Measurements from ENCODE around the gene DRC7.

GRCh38 chr16:57649443-57649751, 45.2 kb upstream of the DRC7 start:
- TF ChIP-seq CTCF (IDR thresholded peaks at IDR 0.05) (no peak), EZH2phosphoT487 (IDR thresholded peaks at IDR 0.05) (no peak), EZH2 (IDR thresholded peaks at IDR 0.05) (no peak)

All from neural progenitor cell (in vitro differentiated cells).